Ovary (tissue), 9 donors: ENCODE results near the gene ANAPC16. TPM values are rescaled to one million over a fixed set of nuclear protein-coding genes. Genes with fewer than 3 reads are reported as not detected.
A peak's percentile ranks its signal among the peaks of the same experiment; 100 is the strongest.

Experiments used
- DNase-seq, 5 donors: peaks; one replicate each; pipeline ENCODE4 v3.0.0-alpha.2; 2019 to 2020
- H3K27ac ChIP-seq, 2 donors: fragments of 200-600 bp; one replicate each; pipeline versions ENCODE4 v1.5.1 to v1.8.0; 2019 to 2022
- H3K27me3 ChIP-seq: fragments of 200-600 bp; one replicate; pipeline ENCODE4 v1.8.0; 2022
- H3K36me3 ChIP-seq: fragments of 200-600 bp; sonication (generic); one replicate; pipeline ENCODE4 v1.5.1; 2019
- H3K4me1 ChIP-seq: one replicate; pipeline ENCODE4 v1.8.1; 2013; ENCODE audit warnings: mild to moderate bottlenecking, moderate library complexity; ENCODE audit not compliant: insufficient read depth
- H3K4me3 ChIP-seq: fragments of 200-600 bp; sonication (generic); one replicate; pipeline ENCODE4 v1.5.1; 2017
- H3K9me3 ChIP-seq, 2 donors: fragments of 200-600 bp in 1 of 2; sonication (generic) in 1 of 2; one replicate each; pipeline versions ENCODE4 v1.5.1 to v1.8.1; 2013 to 2019; ENCODE audit warnings: mild to moderate bottlenecking in 1 of 2, moderate library complexity in 1 of 2
- EP300 ChIP-seq: sonication (generic); formaldehyde crosslinking; IDR thresholded peaks from one replicate; pipeline ENCODE4 v1.6.1; 2017; ENCODE audit warnings: antibody characterized with exemption
- POLR2A ChIP-seq: fragments of 450-650 bp; IDR thresholded peaks from one replicate; pipeline ENCODE4 v1.6.1; 2017; ENCODE audit warnings: antibody characterized with exemption, mild to moderate bottlenecking, moderate library complexity
- WGBS, 3 donors: extraction: QIAGEN DNeasy Blood & Tissue Kit in 1 of 3; methylation state at CpG; one replicate each; pipeline versions ENCODE4 v1.1.5 to v1.1.7; 2013 to 2017; 5-methylcytosine and 5-hydroxymethylcytosine counted together
- intact Hi-C, 4 donors: fragments of 100-400 bp; cut with DNase I; formaldehyde crosslinking; loops; one replicate each; pipeline versions ENCODE4 v1.11.0 to v1.15.1; 2022 to 2023
- polyA plus RNA-seq, 2 donors: library from polyadenylated mRNA; stranded (reverse); fragments of 200-250 nt in 1 of 2; fragments of 350-450 nt in 1 of 2; fragmentation: Illumina TruSeq in 1 of 2; extraction: RNeasy Lipid Tissue Mini Kit (QIAGEN cat#74804) in 1 of 2; gene quantifications; one replicate each; pipeline ENCODE4 v1.2.3, GENCODE V29; 2013 to 2014
- total RNA-seq, 7 donors: library from RNA; depleted of rRNA in 2 of 7; stranded (reverse); fragments of >200 nt in 2 of 7; fragmentation: NEBNext Ultra II Directional in 3 of 7; extraction: Animal tissue kit (Norgen Biotek cat#: 25700) in 3 of 7; gene quantifications; one replicate each; pipeline versions ENCODE4 v1.1.0 to v1.2.4, GENCODE V29; 2016 to 2023
- TF ChIP-seq, protein P1 (sequence below), 3 donors: fragments of 450-650 bp in 2 of 3; fragments of 200-600 bp in 1 of 3; IDR thresholded peaks; one replicate each; pipeline versions ENCODE4 v1.5.1 to v1.8.0; 2016 to 2022; ENCODE audit warnings: antibody characterized with exemption in 3 of 3, mild to moderate bottlenecking in 1 of 3
- donor health status: DM: no; HTN: no; CAD: no; lungs with moderate emphysema.
- donor health status: DM: no; HTN: no; CAD: no.
- donor health status: Bipolar disorder and iron deficiency.
- donor health status: DM: yes; HTN: yes; CAD: no.
- donor health status: DM: no; HTN: no; CAD: no.
- donor health status: DM: yes; HTN: yes; CAD: no.

Gene ANAPC16
- total and polyA plus RNA-seq, 9 donors = 71.6 to 160 (median 120) TPM

GRCh38 chr10:72275351-72276012, 59.7 kb downstream of the ANAPC16 start:
- DNase-seq = peak; percentile 46 to 69 (median 56)
- H3K27ac ChIP-seq = peak overlapping the region; percentile 89 to 92
- intact Hi-C loops = loop anchor here in 2 of 4 donors (2.0 to 10.0 kb wide), 3 partner anchors 19 to 53 kb away; no protein-coding TSS in a partner anchor
- 8 to 16% (median 9%) methylated on average over 12 of the region's 12 CpGs for WGBS, 3 donors
- H3K4me1 ChIP-seq = peaks cover 6% of the 10 kb centered on the region
- H3K27me3 ChIP-seq = no peaks in the 10 kb centered on the region
- H3K4me3 ChIP-seq = peak overlapping the region; percentile 77
- H3K9me3 ChIP-seq = no peaks in the 10 kb centered on the region
- H3K36me3 ChIP-seq = no peaks in the 10 kb centered on the region
- TF ChIP-seq POLR2A (peak; percentile 36), EP300 (no peak)
- TF ChIP-seq, protein P1, sequence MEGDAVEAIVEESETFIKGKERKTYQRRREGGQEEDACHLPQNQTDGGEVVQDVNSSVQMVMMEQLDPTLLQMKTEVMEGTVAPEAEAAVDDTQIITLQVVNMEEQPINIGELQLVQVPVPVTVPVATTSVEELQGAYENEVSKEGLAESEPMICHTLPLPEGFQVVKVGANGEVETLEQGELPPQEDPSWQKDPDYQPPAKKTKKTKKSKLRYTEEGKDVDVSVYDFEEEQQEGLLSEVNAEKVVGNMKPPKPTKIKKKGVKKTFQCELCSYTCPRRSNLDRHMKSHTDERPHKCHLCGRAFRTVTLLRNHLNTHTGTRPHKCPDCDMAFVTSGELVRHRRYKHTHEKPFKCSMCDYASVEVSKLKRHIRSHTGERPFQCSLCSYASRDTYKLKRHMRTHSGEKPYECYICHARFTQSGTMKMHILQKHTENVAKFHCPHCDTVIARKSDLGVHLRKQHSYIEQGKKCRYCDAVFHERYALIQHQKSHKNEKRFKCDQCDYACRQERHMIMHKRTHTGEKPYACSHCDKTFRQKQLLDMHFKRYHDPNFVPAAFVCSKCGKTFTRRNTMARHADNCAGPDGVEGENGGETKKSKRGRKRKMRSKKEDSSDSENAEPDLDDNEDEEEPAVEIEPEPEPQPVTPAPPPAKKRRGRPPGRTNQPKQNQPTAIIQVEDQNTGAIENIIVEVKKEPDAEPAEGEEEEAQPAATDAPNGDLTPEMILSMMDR (IDR thresholded peaks at IDR 0.05) = no peak

DNA sequence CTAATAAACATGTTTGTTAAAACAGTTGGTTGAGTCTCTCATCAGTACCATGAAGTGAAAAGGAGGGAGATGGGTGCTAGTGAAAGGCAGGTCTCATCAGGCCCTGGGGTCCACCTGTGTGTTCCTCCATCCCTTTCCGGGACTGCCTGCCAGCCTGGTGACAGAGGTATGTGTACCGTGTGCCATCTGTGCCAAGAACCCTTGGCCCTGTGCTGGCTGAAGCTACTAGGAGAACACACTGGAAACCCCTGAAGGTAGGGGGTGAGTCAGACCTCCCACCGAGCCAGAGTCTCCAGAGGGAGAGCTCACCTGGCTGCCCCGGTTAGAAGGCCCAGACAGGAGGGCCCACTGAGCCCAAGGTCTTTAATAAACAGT, 60.2 kb downstream of the ANAPC16 start:
- peaks cover 6% of the 10 kb centered on the region for H3K4me1 ChIP-seq
- TF ChIP-seq, protein P1 (IDR thresholded peaks at IDR 0.05) = no peak
- TF ChIP-seq POLR2A (no peak), EP300 (no peak)
- no peaks in the 10 kb centered on the region for H3K27me3 ChIP-seq
- peak overlapping the region; percentile 77 for H3K4me3 ChIP-seq
- peak in 4 of 5 donors; percentile 54 to 63 (median 59) for DNase-seq
- H3K9me3 ChIP-seq = no peaks in the 10 kb centered on the region
- intact Hi-C loops = loop anchor here in 2 of 4 donors (2.0 to 10.0 kb wide), 2 partner anchors 19 to 49 kb away; no protein-coding TSS in a partner anchor
- peak overlapping the region; percentile 89 to 92 for H3K27ac ChIP-seq
- 40 to 56% (median 45%) methylated on average over 4 of the region's 4 CpGs for WGBS, 3 donors
- no peaks in the 10 kb centered on the region for H3K36me3 ChIP-seq

DNA sequence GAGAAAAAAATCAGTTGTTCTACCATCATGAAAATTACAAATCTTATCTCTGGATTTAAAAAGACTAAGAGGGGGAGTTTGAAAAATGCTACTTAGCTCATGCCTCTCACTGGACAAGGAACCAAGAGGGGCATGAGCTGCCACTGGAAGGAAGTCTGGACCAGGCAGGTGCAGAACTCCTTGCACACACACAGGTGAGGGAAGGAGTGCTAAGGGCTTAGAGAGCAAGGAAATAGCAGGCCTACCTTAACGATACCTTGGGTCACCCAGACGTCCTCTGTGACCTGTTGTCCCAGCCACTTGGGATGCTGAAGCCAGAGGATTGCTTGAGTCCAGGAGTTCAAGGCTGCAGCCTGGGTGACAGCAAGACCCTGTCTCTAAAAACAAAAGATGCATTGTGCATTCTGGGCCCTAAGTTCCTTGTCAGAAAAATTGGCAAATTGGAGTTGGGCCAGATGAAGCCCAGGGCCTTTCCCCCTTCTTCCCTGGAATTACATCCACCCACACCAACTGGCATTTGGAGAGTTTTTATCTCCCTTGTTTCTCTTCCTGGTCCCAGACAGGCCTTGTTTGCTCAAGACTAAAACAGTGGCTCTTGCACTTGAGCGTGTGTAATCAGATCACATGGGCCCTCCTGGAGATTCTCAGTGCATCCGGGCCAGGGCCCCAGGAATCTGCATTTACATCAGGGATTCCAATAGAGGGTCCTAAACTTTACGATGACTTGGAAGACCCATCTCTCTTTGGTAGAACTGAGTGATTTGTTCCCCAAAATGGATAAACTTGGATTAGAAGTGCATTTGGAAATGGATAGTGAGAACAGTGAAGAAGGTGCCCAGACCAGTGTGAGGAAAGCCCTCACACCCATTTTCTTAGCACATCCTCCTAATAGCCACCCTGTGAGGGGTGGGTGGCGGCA, 60.9 kb downstream of the ANAPC16 start:
- H3K36me3 ChIP-seq = no peaks in the 10 kb centered on the region
- TF ChIP-seq EP300 (no peak), POLR2A (no peak)
- TF ChIP-seq, protein P1 (IDR thresholded peaks at IDR 0.05) = no peak
- H3K9me3 ChIP-seq = no peaks in the 10 kb centered on the region
- H3K4me3 ChIP-seq = peak overlapping the region; percentile 77
- DNase-seq = peak in 3 of 5 donors; percentile 55 to 76 (median 59)
- intact Hi-C loops = loop anchor here in 2 of 4 donors (2.0 to 10.0 kb wide), 2 partner anchors 18 to 48 kb away; no protein-coding TSS in a partner anchor
- peaks cover 6% of the 10 kb centered on the region for H3K4me1 ChIP-seq
- H3K27me3 ChIP-seq = no peaks in the 10 kb centered on the region
- 48 to 63% (median 58%) methylated on average over 6 of the region's 6 CpGs for WGBS, 3 donors
- H3K27ac ChIP-seq = peak overlapping the region; percentile 89 to 92

GRCh38 chr10:72277340-72277995, 61.7 kb downstream of the ANAPC16 start:
- no peaks in the 10 kb centered on the region for H3K36me3 ChIP-seq
- TF ChIP-seq, protein P1 (IDR thresholded peaks at IDR 0.05) = no peak
- no peak for TF ChIP-seq EP300
- no peak for TF ChIP-seq POLR2A
- WGBS, 3 donors = 81 to 92% (median 89%) methylated on average over 5 of the region's 5 CpGs
- intact Hi-C loops = loop anchor here in 2 of 4 donors (2.0 to 10.0 kb wide), 2 partner anchors 17 to 47 kb away; no protein-coding TSS in a partner anchor
- DNase-seq = peak in 1 of 5 donors; percentile 55
- H3K27ac ChIP-seq = peak overlapping the region; percentile 41 to 92
- no peak overlapping the region for H3K4me3 ChIP-seq
- no peaks in the 10 kb centered on the region for H3K9me3 ChIP-seq
- H3K4me1 ChIP-seq = peaks cover 6% of the 10 kb centered on the region
- no peaks in the 10 kb centered on the region for H3K27me3 ChIP-seq
